Measurements from ENCODE around the gene SLC10A4. TPM values are rescaled to one million over a fixed set of nuclear protein-coding genes. Genes with fewer than 3 reads are reported as not detected.

Gene SLC10A4
- total RNA-seq, 8 experiments from 2014 or later = 2.0 to 30.2 (median 2.9) TPM

DNA sequence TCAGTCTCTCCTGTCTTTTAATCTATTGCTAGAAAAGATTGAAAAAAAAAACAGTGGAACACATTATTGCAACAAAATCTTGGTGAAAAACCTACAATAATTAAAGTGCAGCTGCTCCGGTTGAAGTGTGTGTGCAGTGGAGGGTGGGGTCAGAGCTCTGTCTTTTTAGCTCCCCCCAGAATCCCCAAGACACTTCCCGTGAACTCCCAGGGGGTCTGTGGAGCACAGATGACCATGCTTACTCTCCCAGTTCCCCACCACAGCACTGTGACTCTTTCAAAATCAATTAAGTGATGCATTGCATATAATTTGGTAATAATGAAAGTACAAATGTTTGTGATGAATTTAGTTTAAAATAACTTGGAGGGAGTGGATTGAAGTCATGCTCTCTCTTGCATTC, 15.7 kb upstream of the SLC10A4 start:
- peaks cover 14 to 21% of the 10 kb centered on the region in 2 donors for H3K4me1 ChIP-seq (replicated peaks in 1 of 2)
- no peak overlapping the region for H3K4me3 ChIP-seq
- H3K27ac ChIP-seq = no peak overlapping the region
- in situ Hi-C loops (cut with MboI; ENCODE audit: low pct_unique_long_range_greater_than_20kb in 2 of 9, low sequenced_read_pairs in 9 of 9, unreplicated experiment in 9 of 9) = no loop called here
- ATAC-seq (replicated peaks in 6 of 8) = no peak
- 0 to 90% (median 63%) methylated on average over 1 to 2 of the region's 2 CpGs; no CpG with 5 or more reads in 3 of the 10 experiments for WGBS, 10 experiments

DNA sequence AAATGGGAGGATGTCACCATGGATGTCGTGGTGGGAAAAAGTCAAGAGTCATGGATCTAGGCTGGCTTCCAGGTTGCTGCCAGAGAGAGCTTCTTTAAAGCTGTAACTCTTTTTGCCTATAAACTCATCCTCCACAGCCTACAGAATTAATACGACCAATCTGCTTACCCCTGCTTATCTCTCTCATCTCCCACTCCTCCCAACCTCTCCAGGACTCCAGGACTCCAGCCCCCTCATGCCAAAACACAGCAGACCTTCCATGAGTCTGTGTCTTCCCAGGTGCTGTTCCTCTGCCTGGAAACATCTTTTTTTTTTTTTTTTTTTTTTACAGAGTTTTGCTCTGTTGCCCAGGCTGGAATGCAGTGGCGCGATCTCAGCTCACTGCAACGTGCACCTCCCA, 15.3 kb upstream of the SLC10A4 start:
- in situ Hi-C loops (cut with MboI; ENCODE audit: low pct_unique_long_range_greater_than_20kb in 2 of 9, low sequenced_read_pairs in 9 of 9, unreplicated experiment in 9 of 9) = no loop called here
- H3K4me1 ChIP-seq (replicated peaks in 1 of 2) = peaks cover 14 to 21% of the 10 kb centered on the region in 2 donors
- no peak for ATAC-seq (replicated peaks in 6 of 8)
- no peak overlapping the region for H3K4me3 ChIP-seq
- H3K27ac ChIP-seq = no peak overlapping the region
- WGBS, 10 experiments = 50 to 100% (median 94%) methylated on average over 1 to 5 of the region's 5 CpGs; no CpG with 5 or more reads in 3 of the 10 experiments

DNA sequence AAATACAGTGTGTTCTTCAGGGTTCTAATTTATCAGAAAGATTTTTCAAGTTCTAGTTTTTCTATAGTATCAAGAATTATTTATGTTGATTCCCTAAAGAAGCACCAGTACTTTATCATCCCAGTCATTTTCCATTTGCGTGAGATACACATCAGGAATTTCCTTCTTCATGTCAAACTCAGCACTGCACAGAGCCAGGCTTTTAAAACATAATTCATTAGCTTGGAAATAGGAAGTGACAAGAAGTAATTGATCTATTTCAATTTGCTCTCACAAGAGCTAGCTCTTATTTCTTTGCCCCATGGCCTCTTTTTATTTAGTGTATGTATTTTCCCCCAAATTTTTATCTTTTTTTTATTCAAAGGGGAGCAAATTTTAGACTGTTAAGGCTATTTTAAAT, 13.0 kb upstream of the SLC10A4 start:
- peak overlapping the region; percentile 54 to 56 for H3K27ac ChIP-seq
- 17 to 67% (median 43%) methylated on average over 1 of the region's 1 CpG; no CpG with 5 or more reads in 1 of the 10 experiments for WGBS, 10 experiments
- no peak overlapping the region for H3K4me3 ChIP-seq
- peak in 5 of 8 experiments; percentile 50 to 67 (median 65) for ATAC-seq (replicated peaks in 6 of 8)
- in situ Hi-C loops (cut with MboI; ENCODE audit: low pct_unique_long_range_greater_than_20kb in 2 of 9, low sequenced_read_pairs in 9 of 9, unreplicated experiment in 9 of 9) = no loop called here
- H3K4me1 ChIP-seq (replicated peaks in 1 of 2) = peaks cover 14 to 21% of the 10 kb centered on the region in 2 donors

- H3K4me3 ChIP-seq = no peak overlapping the region
- peak overlapping the region; percentile 52 to 56 for H3K27ac ChIP-seq
- ATAC-seq (replicated peaks in 6 of 8) = peak in 7 of 8 experiments; percentile 92 to 98 (median 96)
- 0 to 14% (median 0%) methylated on average over 1 to 2 of the region's 2 CpGs; no CpG with 5 or more reads in 3 of the 10 experiments for WGBS, 10 experiments
- H3K4me1 ChIP-seq (replicated peaks in 1 of 2) = peaks cover 14 to 21% of the 10 kb centered on the region in 2 donors
- in situ Hi-C loops (cut with MboI; ENCODE audit: low pct_unique_long_range_greater_than_20kb in 2 of 9, low sequenced_read_pairs in 9 of 9, unreplicated experiment in 9 of 9) = no loop called here
Observed at GRCh38 chr4:48470570-48470969, 12.6 kb upstream of the SLC10A4 start.

- in situ Hi-C loops (cut with MboI; ENCODE audit: low pct_unique_long_range_greater_than_20kb in 2 of 9, low sequenced_read_pairs in 9 of 9, unreplicated experiment in 9 of 9) = no loop called here
- peaks cover 14 to 21% of the 10 kb centered on the region in 2 donors for H3K4me1 ChIP-seq (replicated peaks in 1 of 2)
- ATAC-seq (replicated peaks in 6 of 8) = no peak
- H3K4me3 ChIP-seq = no peak overlapping the region
- no peak overlapping the region for H3K27ac ChIP-seq
- 45 to 94% (median 74%) methylated on average over 1 of the region's 1 CpG; no CpG with 5 or more reads in 2 of the 10 experiments for WGBS, 10 experiments
Observed at GRCh38 chr4:48472794-48473193, 10.3 kb upstream of the SLC10A4 start.

- WGBS, 10 experiments = 78 to 100% (median 91%) methylated on average over 1 to 6 of the region's 6 CpGs; no CpG with 5 or more reads in 1 of the 10 experiments
- no peak overlapping the region for H3K4me3 ChIP-seq
- H3K4me1 ChIP-seq (replicated peaks in 1 of 2) = peaks cover 5 to 7% of the 10 kb centered on the region in 2 donors
- ATAC-seq (replicated peaks in 6 of 8) = no peak
- in situ Hi-C loops (cut with MboI; ENCODE audit: low pct_unique_long_range_greater_than_20kb in 2 of 9, low sequenced_read_pairs in 9 of 9, unreplicated experiment in 9 of 9) = no loop called here
- H3K27ac ChIP-seq = no peak overlapping the region
Observed at GRCh38 chr4:48475770-48476169, 7.4 kb upstream of the SLC10A4 start.

DNA sequence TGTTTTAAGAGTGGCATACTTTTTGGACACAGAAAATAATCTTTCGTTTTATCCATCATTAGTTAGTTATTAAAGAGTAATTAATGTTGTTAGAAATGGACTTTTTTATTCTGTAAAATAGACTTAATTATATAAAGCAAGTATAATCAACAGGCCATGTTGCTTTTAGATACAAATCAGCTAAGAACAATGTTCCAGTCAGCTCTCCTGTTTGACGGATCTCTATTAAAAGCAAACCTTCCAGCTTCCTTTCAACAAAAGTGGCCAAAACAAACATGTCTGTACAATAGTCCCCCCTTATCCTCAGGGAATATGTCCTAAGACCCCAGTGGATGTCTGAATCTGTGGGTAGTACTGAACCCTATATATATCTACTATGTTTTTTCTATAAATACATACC, 4.9 kb upstream of the SLC10A4 start:
- Histone ChIP-seq H3K4me3 (no peak overlapping the region), H3K4me1 (replicated peaks in 1 of 2) (no peaks in the 10 kb centered on the region), H3K27ac (no peak overlapping the region)
- 44 to 100% (median 80%) methylated on average over 1 to 2 of the region's 2 CpGs; no CpG with 5 or more reads in 1 of the 10 experiments for WGBS, 10 experiments
- no peak for ATAC-seq (replicated peaks in 6 of 8)
- in situ Hi-C loops (cut with MboI; ENCODE audit: low pct_unique_long_range_greater_than_20kb in 2 of 9, low sequenced_read_pairs in 9 of 9, unreplicated experiment in 9 of 9) = no loop called here

DNA sequence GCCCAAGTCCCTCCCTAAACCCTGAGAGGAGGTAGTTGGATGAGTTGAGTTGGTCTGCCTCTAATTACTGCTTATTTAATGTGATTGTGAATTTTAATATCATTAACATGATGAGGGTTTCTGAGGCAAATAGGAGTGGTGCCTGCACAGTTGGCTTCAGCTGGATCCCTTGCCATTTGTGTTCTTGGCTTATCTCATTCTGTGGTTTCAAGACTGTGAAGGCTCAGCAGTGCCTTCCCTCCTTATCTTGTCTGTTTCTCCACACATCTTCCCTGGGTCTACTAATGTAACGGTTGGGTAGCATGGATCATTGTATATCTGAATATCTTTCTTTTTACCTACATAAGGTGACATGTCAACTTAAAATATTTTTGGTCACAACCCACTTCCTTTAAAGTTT, 1.6 kb upstream of the SLC10A4 start:
- H3K4me1 ChIP-seq (replicated peaks in 1 of 2) = no peaks in the 10 kb centered on the region
- no peak for ATAC-seq (replicated peaks in 6 of 8)
- in situ Hi-C loops (cut with MboI; ENCODE audit: low pct_unique_long_range_greater_than_20kb in 2 of 9, low sequenced_read_pairs in 9 of 9, unreplicated experiment in 9 of 9) = no loop called here
- no peak overlapping the region for H3K4me3 ChIP-seq
- WGBS, 10 experiments = 78 to 100% (median 100%) methylated on average over 1 of the region's 1 CpG; no CpG with 5 or more reads in 5 of the 10 experiments
- H3K27ac ChIP-seq = no peak overlapping the region

- WGBS, 10 experiments = 50 to 62% methylated on average over 2 to 6 of the region's 66 CpGs; no CpG with 5 or more reads in 8 of the 10 experiments
- ATAC-seq (replicated peaks in 6 of 8) = peak in 7 of 8 experiments; percentile 21 to 78 (median 51)
- in situ Hi-C loops (cut with MboI; ENCODE audit: low pct_unique_long_range_greater_than_20kb in 2 of 9, low sequenced_read_pairs in 9 of 9, unreplicated experiment in 9 of 9) = no loop called here
Observed at GRCh38 chr4:48483777-48484493, 792 bp downstream of the SLC10A4 start.

GRCh38 chr4:48484494-48485168, 1.5 kb downstream of the SLC10A4 start:
- WGBS, 10 experiments = 0 to 100% (median 73%) methylated on average over 1 to 9 of the region's 22 CpGs; no CpG with 5 or more reads in 2 of the 10 experiments
- peak overlapping the region in 1 of 5 donors; percentile 36 for H3K4me3 ChIP-seq
- in situ Hi-C loops (cut with MboI; ENCODE audit: low pct_unique_long_range_greater_than_20kb in 2 of 9, low sequenced_read_pairs in 9 of 9, unreplicated experiment in 9 of 9) = no loop called here

More at GRCh38 chr4:48483777-48484493, 792 bp downstream of the SLC10A4 start:
- no peaks in the 10 kb centered on the region for H3K4me1 ChIP-seq (replicated peaks in 1 of 2)
- H3K4me3 ChIP-seq = peak overlapping the region; percentile 36 to 53 (median 41)
- H3K27ac ChIP-seq = no peak overlapping the region

DNA sequence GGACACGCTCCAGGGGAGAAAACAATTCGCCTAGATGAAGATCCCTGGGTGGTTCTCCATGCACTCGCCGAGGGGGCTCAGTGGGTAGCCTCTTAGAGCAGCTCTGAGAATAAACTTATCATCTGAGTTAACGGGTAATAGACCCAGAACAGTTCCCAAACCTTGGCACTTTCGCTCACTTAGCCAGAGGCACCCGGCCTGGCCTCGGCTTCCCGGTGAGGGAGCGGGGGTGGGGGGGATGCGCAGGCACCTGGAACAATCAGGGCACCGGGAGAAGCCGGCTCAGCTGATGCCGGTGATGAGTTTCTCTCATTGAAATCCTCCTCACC, 6.5 kb downstream of the SLC10A4 start:
- peak in 2 of 8 experiments; percentile 9 to 11 for ATAC-seq (replicated peaks in 6 of 8)
- 7 to 100% (median 38%) methylated on average over 1 to 8 of the region's 14 CpGs; no CpG with 5 or more reads in 2 of the 10 experiments for WGBS, 10 experiments
- in situ Hi-C loops (cut with MboI; ENCODE audit: low pct_unique_long_range_greater_than_20kb in 2 of 9, low sequenced_read_pairs in 9 of 9, unreplicated experiment in 9 of 9) = no loop called here
- no peak overlapping the region for H3K27ac ChIP-seq
- no peaks in the 10 kb centered on the region for H3K4me1 ChIP-seq (replicated peaks in 1 of 2)
- H3K4me3 ChIP-seq = peak overlapping the region in 2 of 5 donors; percentile 22 to 25

More at GRCh38 chr4:48484494-48485168, 1.5 kb downstream of the SLC10A4 start:
- no peaks in the 10 kb centered on the region for H3K4me1 ChIP-seq (replicated peaks in 1 of 2)
- no peak for ATAC-seq (replicated peaks in 6 of 8)
- H3K27ac ChIP-seq = no peak overlapping the region

- peak; percentile 48 to 79 (median 68) for ATAC-seq (replicated peaks in 6 of 8)
- Histone ChIP-seq H3K27ac (no peak within 1 kb of the TSS), H3K4me3 (peak within 1 kb of the TSS; percentile 6 to 25 (median 22)), H3K4me1 (replicated peaks in 1 of 2) (no peaks in the 10 kb centered on the region)
- 6 to 8% methylated on average over 3 to 13 of the region's 80 CpGs; no CpG with 5 or more reads in 8 of the 10 experiments for WGBS, 10 experiments
- in situ Hi-C loops (cut with MboI; ENCODE audit: low pct_unique_long_range_greater_than_20kb in 2 of 9, low sequenced_read_pairs in 9 of 9, unreplicated experiment in 9 of 9) = no loop called here
Observed at GRCh38 chr4:48490012-48490679, 7.0 kb downstream of the SLC10A4 start, which contains the start of gene ZAR1. Gene ZAR1, plus strand, starts transcription at chr4:48490252. Its CDS starts 40 bp downstream, at chr4:48490292.
